WERI-Rb-1 (cell line): Measurements from ENCODE around the gene ITIH2.

Experiments
- DNase-seq: peaks from one replicate; pipeline ENCODE4 v3.0.0-alpha.2; 2020
- H3K27ac ChIP-seq: fragments of 250-450 bp; sonication (Bioruptor Pico); 2 replicates; pipeline ENCODE4 v1.5.1; 2020; ENCODE audit warnings: mild to moderate bottlenecking, moderate library complexity
- H3K27me3 ChIP-seq: fragments of 250-450 bp; sonication (Bioruptor Pico); 2 replicates; pipeline ENCODE4 v1.5.1; 2021; ENCODE audit warnings: mild to moderate bottlenecking, low read depth, moderate library complexity; ENCODE audit not compliant: insufficient read depth, severe bottlenecking
- H3K36me3 ChIP-seq: fragments of 250-450 bp; sonication (Bioruptor Pico); 2 replicates; pipeline ENCODE4 v1.5.1; 2020; ENCODE audit warnings: mild to moderate bottlenecking, moderate library complexity
- H3K4me3 ChIP-seq: 2 replicates; pipeline ENCODE4 v1.5.1; 2011; ENCODE audit warnings: low read depth, mild to moderate bottlenecking, control low read depth, low read length
- H3K9me3 ChIP-seq: fragments of 250-450 bp; sonication (Bioruptor Pico); 2 replicates; pipeline ENCODE4 v1.5.1; 2021; ENCODE audit warnings: mild to moderate bottlenecking, moderate library complexity; ENCODE audit not compliant: severe bottlenecking
- TF ChIP-seq, protein P1 (sequence below): IDR thresholded peaks from 2 replicates; pipeline ENCODE4 v1.5.1; 2011; ENCODE audit warnings: low read depth, mild to moderate bottlenecking, control low read depth, inconsistent platforms, low read length

Gene ITIH2

DNA sequence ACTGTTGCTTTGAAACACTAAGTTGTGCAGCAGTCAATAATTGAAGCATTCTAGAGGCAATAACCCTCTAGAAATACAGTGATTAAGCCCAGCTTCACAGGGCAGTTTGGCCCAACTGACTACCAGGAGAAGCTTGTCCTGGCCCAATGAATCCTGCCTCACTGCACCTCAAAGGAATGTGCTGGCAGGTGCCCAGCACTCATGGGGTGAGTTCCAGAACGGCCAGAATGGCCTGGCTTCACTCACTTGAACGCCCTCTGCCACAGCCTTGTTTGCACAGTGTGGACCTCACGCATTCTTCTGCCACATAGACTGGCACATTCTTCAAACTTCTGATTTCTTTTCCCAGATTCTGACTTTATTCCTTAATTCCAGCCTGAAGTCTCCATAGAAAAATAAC lies 6.6 kb upstream of the ITIH2 start:
- no peak for DNase-seq
- Histone ChIP-seq H3K9me3 (no peaks in the 10 kb centered on the region), H3K36me3 (no peaks in the 10 kb centered on the region)

DNA sequence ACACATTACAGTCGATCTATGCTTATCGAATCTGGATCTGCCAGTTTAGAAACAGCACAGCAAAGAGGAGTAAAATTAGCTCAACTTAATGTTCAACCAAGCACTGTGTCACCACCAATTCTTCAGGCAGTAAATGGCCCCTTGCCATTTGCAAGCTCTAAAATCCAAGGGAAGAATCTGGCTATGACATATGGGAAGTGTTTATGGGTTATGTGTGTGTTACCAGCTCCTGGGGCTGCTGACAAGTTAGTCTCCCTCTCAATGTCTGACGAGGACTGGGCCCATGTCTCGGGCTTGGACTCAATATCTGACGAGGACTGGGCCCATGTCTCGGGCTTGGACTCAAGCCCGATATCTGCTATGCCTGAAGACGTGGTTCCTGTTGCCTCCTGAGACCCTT lies 5.7 kb upstream of the ITIH2 start:
- H3K9me3 ChIP-seq, result no peaks in the 10 kb centered on the region
- no peak overlapping the region for H3K4me3 ChIP-seq
- no peaks in the 10 kb centered on the region for H3K36me3 ChIP-seq
- H3K27me3 ChIP-seq, result no peaks in the 10 kb centered on the region
- H3K27ac ChIP-seq, result no peak overlapping the region
- no peak for DNase-seq
- TF ChIP-seq, protein P1, sequence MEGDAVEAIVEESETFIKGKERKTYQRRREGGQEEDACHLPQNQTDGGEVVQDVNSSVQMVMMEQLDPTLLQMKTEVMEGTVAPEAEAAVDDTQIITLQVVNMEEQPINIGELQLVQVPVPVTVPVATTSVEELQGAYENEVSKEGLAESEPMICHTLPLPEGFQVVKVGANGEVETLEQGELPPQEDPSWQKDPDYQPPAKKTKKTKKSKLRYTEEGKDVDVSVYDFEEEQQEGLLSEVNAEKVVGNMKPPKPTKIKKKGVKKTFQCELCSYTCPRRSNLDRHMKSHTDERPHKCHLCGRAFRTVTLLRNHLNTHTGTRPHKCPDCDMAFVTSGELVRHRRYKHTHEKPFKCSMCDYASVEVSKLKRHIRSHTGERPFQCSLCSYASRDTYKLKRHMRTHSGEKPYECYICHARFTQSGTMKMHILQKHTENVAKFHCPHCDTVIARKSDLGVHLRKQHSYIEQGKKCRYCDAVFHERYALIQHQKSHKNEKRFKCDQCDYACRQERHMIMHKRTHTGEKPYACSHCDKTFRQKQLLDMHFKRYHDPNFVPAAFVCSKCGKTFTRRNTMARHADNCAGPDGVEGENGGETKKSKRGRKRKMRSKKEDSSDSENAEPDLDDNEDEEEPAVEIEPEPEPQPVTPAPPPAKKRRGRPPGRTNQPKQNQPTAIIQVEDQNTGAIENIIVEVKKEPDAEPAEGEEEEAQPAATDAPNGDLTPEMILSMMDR, result no peak

More for the DNA sequence above, 6.6 kb upstream of the ITIH2 start:
- H3K27me3 ChIP-seq, result no peaks in the 10 kb centered on the region
- no peak overlapping the region for H3K27ac ChIP-seq
- H3K4me3 ChIP-seq, result no peak overlapping the region
- TF ChIP-seq, protein P1, result no peak

DNA sequence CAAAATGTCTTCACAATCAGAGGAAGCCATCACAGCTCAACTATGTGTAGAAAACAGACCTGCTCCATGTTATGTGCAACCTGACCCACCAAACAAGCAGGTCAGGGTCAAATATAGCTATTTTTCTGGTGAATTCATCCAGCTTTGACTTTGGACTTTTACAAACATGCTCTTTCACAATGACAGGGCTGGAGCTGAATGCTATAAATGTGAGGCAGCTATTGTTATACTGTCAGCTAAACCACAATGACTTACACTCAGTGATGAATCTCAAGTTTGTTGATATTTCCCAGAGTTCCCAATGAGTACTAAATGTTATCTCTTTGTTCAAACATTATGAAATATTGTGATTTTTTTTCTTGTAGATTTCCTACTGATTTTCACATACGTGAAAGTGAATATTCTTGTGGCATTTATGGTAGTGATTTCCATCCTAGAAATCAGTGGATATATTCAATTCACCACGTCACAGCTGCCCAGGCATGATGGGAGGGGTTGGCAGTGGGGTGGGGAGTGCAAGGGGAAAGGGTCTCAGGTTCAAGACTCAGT lies 2.5 kb upstream of the ITIH2 start:
- TF ChIP-seq, protein P1, result no peak
- no peak overlapping the region for H3K27ac ChIP-seq
- DNase-seq, result no peak
- no peaks in the 10 kb centered on the region for H3K27me3 ChIP-seq
- H3K9me3 ChIP-seq, result no peaks in the 10 kb centered on the region
- H3K36me3 ChIP-seq, result no peaks in the 10 kb centered on the region
- no peak overlapping the region for H3K4me3 ChIP-seq

GRCh38 chr10:7701158-7701742 lies 1.9 kb upstream of the ITIH2 start:
- Histone ChIP-seq H3K27ac (no peak overlapping the region), H3K27me3 (no peaks in the 10 kb centered on the region), H3K9me3 (no peaks in the 10 kb centered on the region), H3K4me3 (no peak overlapping the region), H3K36me3 (no peaks in the 10 kb centered on the region)
- TF ChIP-seq, protein P1, result no peak
- no peak for DNase-seq

DNA sequence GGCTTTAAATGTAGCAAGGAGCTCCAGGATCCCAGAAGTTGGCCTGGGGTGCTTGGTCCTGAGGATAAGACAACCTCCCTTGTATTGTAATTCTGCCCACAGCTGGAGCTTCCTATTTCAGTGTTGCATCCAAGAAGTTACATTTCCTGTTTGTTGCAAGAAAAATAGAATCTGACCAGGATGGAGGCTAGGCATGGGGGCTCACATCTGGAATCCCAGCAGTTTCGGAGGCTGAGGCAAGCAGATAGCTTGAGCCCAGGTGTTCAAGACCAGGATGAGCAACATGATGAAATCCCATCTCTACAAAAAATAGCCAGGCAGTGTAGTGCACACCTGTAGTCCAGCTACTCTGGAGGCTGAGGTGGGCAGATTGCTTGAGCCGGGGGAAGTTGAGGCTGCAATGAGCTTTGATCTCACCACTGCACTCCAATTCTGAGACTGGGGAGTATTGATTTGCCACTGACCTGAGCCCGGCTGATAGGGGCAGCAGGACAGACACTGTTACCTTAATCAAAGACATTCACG lies 766 bp upstream of the ITIH2 start:
- TF ChIP-seq, protein P1, result no peak
- H3K4me3 ChIP-seq, result no peak overlapping the region
- no peaks in the 10 kb centered on the region for H3K27me3 ChIP-seq
- no peak for DNase-seq
- H3K36me3 ChIP-seq, result no peaks in the 10 kb centered on the region
- no peaks in the 10 kb centered on the region for H3K9me3 ChIP-seq
- no peak overlapping the region for H3K27ac ChIP-seq
